Stimulated activated CD8-positive, alpha-beta memory T cell treated with anti-CD3 and anti-CD28 coated beads, Interleukin-4, amount 100 ng/mL, for 48 hours (primary cell): Measurements from ENCODE around the gene TPST2.

Source experiments
- DNase-seq: peaks from one replicate; pipeline ENCODE4 v3.0.0-alpha.2; 2020

Gene TPST2

DNA sequence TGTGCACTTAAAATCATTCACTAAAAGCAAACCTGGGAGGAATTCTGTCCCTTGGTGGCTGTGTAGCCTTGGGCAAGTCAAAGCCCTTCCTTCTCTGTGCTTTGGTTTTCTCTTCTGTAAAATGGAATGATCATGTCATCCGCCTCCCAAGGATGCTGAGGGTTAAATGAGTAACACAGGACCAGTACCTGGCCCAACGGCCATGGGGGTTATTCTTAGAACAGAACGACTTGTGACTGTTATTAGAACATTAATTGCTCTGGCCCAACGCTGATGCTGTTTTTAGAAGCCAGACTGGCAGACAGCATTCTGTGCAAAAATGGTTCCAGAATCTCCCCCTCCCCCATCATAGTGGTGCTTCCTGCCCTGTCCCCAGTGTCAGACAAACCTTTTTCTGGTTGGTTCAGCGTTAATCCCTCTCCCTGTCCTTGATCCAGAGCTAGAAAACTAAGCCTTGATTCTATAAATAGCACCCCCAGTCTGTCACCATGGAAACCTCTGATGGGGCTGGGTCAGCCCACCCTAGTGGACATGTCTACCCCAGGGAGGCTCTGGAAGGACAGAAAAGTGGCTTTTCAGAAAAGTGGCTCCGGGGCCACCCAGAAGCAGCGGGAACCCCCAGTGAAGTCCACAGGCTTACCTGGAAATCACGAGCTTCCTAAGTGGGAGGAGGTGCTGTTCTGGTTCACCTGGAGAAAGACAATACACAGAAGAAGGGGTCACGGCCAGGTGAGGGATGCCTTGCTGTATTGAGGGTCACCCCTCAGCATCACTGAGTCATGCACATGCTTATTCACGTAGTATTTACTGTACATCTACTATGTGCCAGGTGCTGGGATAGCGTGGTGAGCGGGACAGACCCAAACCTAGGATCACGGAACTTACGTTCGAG lies 62.1 kb downstream of the TPST2 start:
- DNase-seq, result no peak

DNA sequence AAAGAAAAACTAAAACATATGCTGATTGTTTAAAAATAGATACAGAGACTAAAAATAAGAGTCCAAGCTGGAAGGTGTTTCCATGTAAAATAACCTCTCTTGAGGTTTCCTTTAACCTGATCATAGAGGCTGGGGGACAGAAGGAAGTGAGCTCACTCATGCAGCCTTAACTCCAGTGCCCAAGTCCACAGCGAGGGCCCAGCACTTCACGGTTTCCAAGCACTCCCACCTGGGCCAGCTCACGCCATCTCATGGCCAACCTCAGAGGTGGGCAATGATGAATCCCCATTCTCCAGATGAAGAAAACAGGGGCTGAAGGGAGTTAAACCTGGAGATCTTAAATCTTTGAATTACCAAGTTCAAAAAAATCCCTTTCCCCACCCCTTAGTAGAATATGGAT lies 62.8 kb downstream of the TPST2 start:
- DNase-seq, result no peak

DNA sequence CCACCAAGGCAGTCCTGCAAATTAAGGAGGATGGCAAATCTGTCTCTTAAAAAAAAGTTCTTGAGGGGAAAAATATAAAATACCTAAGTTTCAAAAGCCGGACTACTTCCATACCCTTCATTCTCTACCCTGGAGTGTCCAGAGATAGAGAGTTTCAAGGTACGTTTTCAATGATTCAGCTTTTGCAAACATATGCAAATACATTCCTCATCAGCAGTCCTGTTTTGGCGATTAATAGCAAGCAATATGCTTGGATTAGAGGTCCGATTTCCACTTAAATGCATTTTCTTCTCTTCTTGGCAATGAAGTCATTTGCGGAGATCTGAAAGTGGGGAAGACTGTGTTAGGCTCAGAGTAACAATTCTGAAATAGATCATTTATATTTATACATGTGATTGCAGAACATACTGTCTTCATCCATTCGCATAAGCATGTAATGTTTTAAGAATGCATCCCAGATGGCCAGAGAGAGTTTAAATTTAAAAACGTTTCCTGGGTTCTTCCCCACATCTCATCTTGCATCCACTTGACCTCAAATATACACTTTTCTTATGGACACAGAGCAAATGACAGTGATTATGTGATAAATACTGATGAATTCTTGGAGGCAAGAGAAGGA lies 63.9 kb downstream of the TPST2 start:
- DNase-seq, result no peak

DNA sequence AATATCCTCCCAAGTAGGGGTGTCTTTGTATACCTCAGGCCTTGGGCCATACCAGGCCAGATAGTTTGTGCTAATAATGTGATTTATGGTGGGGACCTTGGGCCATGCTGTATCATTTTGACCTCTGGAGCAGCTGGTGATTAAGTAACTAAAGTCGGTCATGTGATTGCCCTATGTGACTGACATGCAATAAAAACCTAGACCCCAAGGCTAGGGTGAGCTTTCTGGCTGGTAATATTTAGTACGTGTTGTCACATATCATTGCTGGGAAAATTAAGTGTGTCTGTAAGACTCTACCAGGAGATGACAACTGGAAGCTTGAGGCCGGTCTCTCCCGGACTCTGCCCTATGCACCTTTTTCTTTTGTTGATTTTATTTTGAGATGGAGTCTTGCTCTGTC lies 65.1 kb downstream of the TPST2 start:
- DNase-seq, result no peak

DNA sequence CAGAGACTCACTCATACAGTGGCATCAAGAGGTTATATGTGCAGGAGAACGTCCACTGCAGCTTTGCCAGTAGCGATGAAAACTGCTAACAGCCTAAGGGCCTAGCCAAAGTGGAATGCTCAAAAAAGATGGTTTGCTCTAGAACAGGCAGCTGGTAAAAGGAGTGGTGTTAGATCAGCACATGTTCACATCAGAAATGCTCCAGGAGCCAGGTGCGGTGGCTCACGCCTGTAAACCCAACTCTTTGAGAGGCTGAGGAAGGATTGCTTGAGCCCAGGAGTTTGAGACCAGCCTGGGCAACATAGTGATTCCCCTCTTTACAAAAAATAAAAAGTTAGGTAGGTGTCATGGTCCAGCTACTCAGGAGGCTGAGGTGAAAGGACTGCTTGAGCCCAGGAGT lies 67.3 kb downstream of the TPST2 start:
- no peak for DNase-seq

DNA sequence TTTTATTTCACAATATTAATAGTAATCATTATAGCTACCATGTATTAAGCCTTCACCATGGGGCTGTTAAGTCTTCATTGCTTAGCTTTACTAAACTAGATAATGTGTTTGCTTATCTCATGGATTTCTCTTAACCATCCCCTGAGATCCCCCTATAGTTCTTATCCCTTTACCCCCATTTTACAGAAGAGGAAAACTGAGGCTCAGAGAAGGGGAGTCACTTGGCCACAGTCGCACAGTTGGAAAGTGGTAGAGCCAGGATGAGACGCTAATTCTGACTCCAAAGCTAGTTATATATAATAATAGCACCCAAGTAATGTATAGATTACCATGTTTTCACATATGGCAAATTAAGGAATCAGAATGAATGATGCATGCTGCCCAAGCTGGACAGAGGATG lies 67.9 kb downstream of the TPST2 start:
- DNase-seq, result no peak

DNA sequence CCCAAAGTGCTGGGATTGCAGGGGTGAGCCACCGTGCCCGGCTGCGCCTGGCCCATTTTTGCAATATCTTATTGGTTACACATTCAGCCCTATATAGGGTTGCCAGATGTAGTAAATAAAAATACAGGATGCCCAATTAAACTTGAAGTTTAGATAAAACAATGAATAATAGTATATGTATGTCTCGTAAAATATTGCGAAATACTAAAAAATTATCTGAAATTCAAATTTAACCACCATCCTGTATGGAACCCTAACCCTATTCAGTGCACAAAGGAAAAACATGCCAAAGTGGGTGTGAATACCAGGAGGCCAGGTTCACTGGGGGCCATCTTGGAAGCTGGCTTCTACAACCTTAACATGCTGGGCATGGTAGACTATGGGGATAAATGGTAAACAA lies 72.5 kb downstream of the TPST2 start:
- DNase-seq, result no peak

DNA sequence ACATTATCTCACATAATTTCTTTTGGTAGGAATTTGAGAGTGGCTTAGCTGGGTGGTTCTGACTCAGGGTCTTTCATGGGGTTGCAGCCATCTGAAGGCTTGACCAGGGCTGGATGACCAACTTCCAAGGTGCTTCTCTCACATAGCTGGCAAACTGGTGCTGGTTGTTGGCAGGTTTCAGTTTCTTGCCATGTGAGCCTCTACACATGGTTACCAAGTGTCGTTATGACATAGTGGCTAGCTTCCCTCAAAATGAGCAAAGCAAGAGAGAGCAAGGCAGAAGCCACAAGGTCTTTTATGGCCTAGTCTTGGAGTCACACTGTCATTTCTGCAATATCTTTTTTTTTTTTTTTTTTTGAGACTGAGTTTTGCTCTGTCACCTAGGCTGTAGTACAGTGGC lies 73.4 kb downstream of the TPST2 start:
- no peak for DNase-seq

DNA sequence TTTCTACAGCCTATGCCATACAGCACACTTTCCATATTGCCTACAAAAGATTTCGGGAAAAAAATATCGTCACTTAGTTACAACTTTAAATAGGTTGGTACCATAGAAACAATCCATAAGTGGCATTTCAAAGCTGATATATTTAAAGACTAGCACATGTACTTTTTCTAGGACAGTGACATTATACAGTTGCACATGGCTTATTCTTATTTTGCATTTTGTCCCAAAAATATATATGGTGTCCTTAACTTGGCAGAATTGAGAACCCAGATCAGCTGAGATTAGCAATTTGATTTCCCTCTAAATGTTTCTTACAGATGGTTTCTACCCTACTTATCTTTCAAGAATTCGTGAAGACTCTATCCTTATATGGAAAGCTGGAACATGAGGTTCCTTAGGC lies 74.0 kb downstream of the TPST2 start:
- DNase-seq, result no peak

DNA sequence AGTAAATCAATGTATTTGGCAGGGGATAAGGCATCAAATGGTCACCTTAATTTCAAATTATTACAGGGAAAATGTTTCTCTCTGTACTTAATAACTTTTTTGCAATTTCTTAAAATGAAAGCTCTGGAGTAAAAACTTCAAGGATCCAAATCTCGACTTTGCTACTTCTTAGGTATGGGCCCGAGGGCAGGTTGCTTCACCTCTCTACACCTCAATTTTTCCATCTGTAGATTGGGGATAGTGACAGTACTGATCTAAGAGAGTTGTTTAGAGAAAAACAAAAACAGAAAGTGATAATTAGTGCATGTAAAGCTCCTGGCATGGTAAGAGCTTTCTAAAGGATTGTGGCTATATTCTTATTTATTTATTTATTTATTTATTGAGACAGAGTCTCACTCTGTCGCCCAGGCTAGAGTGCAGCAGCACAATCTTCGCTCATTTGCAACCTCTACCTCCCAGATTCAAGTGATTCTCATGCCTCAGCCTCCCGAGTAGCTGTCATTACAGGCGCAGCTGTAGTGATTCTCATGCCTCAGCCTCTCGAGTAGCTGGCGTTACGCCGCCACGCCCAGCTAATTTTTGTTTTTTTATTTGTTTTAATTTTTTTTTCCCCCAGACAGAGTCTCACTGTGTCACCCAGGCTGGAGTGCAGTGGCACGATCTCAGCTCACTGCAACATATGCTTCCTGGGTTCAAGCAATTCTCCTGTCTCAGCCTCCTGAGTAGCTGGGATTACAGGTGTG lies 75.3 kb downstream of the TPST2 start:
- no peak for DNase-seq

DNA sequence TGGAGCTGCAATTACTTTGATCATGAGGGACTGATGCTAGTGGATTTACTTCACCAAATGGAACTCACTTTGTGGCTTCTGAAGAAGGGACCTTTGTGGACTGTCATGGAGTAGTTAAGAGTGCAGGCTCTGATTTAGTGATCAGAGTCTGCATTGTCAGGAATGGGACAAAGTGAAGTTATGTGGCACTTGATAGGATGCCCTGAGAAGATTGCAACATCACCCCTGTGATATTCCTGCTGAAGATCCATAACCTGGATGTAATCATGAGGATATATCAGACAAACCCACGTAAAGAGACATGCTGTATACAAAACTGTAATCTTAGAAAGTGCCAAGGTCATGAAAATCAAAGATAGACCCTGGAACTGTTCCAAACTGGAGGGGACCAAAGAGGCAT lies 76.1 kb downstream of the TPST2 start:
- DNase-seq, result no peak

DNA sequence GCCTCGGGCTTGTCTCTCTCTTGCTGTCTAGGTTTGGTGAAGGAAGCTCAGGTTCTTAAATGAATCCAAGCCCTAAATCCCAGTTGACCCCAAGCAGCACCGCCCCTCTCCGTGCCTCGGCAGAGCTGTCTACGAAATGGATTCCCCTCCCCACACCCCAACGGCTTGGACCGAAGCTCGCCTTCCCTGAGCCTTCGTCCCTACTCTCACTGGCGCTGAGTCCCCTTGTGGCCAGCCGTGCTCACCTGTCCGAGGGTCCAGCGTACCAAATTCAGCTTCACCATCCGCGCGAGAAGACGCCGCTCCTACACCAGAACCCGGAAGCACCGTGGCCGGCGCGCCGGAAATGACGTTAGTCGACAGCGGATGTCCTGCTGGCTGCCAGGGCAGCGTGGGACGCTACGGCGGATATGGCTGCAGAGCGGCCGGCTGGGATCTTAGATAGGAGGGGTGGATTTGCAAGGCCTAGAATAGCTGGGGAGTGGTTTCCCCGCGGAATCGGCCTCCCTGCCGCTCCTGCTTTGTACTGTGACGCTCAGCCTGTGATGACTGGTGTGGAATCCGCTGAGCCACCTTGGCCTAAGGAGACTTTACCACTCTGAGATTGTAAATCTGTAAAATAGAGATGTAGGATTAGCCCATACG lies 77.7 kb downstream of the TPST2 start, which contains the start of gene TFIP11:
TFIP11 (minus strand) TSS at position 325 of the 645 bp plus-strand sequence. CDS start 2,201 bp downstream, outside the sequence.
- DNase-seq, result peak; percentile 98

DNA sequence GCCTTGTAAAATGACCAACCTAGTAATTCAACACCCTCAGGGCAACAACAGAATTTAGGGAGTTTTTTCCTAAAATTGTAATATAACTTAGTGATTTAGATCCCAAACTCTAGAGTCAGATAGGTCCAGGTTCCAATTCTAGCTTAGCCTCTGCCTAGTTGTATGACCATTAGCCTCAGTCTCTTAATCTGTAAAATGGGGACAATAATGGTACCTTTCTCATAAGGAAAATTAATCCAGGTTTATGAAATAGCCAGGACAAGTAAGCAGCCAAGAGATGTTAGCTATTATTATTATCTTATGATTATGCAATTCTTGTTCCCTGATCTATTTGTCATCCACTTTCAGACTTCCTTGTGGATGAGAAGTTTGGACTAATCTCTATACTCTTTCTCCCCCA lies 81.8 kb downstream of the TPST2 start:
- DNase-seq, result no peak

DNA sequence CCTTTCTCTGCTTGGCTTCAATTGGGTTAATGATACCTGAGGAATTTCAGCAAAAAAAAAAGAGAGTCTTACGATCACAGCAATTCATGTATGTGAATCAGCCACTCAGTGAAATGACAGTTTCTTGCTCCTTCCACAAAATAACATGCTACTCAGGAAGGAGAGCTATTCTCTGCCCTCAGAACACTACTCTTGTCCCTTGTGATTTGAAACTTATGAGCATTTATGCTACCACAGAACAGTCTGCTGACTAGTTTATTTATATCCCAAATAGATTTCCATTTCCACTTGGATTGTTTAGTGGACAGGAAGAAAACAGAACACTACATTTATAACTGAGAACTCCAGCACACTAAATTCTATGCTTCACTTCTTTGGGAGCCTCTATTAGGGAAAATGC lies 86.2 kb downstream of the TPST2 start:
- DNase-seq, result no peak

DNA sequence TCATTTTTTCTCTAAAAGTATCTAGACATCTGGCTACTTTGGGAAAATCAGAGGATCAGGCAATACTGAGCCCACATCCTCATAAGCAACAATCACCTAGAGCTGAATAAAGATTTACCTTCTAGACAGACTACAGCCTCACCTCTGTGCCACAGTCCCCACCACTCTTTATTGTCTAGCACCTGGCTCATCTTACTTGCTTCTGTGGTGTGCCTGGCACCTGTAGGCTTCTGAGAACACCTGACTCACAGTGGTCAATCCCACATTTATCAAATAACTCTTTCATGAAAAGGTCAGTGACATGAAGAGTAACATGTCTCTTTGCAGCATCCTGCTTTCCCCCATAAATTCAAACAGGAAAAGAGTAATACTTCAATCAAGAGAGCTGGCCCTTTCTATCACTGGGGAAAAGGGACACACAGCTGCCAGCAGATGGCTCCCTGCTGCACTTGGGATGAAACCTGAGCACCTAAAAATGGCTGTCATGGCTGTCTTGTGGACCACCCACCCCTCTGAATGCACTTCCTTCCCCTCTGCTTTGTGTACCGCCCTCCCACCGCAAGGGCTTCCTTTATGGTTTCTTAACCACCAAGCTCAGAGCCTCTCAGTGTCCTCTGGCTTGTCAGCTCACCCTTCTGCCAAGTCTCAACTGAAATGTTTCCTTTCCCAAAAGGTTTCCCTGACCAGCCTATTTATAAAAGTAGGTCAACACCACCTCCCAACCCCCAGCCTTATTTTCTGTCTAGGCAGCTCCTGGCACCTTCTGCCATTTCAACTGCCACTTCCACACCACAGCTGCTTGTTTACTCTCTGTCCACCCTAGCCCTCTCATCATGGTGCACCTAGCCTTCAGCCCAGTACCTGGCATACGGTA lies 87.0 kb downstream of the TPST2 start:
- DNase-seq, result peak; percentile 66

DNA sequence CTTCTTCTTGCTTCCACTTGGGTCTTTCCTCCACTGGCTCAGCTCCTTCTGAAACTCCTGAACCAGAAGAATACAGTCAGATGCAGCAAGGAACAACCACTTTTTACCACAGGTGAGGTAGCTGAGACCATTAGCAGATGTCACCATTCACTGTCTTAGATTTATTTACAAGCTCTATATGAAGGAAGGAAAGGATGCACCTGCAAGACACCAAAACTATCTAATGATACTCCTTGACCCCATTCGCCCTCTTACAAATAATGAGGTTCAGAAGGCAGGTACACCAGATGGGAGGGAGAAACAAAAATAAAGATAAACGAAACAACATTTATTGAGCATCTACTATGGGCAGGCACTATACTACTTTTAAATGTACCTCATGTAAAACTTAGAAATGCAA lies 87.9 kb downstream of the TPST2 start:
- DNase-seq, result no peak

DNA sequence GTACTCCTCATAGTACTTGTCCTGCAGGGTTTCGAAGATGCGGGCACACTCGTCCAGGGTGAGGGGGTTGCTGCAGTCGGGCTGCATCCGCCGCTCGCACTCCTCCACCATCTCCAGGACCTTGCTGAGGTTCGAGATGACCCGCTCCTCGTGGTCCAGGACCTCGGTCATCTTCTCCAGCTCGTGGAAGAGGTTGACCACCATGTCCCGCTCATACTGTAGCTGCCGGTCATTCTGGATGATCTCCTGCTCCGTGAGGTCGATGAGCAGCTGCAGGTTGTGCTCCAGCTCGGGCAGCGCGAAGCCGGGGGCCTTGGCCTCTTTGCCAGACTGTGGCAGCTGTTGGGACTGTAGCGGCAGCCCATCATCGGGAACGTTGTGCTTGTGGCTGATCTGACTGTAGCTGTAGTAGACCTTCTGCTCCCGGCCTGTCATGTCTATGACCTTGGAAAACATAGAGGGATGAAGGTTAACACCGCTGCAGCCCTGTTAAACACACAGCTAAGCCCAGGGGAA lies 90.7 kb downstream of the TPST2 start:
- DNase-seq, result no peak

DNA sequence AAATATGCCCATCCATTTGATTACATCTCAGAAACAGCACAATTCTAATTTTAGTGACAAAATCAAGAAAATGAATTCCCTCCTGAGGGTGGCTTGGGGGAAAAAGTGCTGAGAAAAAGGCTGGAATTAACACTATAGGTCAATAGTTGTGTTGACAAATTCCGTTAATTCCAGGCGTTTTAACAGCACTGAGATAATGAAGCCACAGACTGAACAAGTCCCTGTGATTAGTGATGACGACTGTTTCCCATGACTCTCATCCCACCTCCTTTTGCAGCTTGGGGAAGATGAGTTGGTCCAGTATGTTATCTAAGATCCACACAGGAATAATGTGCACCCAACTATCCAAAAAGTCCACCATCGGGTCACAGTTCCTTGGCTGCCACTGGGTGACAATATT lies 93.5 kb downstream of the TPST2 start:
- DNase-seq, result no peak

DNA sequence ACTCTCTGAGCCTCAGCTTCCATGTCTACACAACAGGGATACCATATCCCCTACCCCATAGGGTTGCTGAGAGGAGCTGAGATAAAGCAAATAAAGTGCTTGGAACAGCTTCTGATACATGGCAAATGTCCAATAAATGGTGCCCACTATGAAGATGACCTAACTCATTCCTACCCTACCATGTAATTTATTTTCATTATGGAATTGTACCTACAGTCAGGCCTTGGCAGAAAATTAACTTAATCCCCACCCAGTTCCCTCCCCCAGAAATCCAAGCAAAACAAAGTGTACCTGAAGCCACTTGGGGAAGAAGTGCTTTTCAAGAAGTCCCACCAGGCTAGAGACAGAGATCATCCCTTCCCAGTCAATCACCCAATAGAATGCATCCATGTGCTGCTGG lies 95.4 kb downstream of the TPST2 start:
- no peak for DNase-seq

DNA sequence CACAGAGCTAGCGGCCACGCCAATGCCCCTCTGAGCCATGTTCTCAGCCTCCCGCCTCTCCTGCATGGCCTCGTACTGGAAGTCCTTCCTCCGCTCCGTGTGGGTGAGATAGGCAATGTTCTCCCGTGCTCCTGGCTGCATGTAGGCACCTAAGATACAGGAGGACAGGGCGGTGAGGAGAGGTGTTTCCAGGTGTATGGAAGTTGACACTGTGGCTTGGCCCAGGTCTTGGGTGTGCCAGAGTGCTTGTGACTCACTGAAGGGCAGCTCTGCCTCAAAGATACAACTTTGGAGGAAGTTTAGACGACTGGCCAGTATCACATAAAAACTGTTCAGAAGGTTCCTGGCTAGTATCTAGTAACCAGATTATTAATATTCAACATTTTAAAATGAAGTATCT lies 97.7 kb downstream of the TPST2 start:
- DNase-seq, result no peak

DNA sequence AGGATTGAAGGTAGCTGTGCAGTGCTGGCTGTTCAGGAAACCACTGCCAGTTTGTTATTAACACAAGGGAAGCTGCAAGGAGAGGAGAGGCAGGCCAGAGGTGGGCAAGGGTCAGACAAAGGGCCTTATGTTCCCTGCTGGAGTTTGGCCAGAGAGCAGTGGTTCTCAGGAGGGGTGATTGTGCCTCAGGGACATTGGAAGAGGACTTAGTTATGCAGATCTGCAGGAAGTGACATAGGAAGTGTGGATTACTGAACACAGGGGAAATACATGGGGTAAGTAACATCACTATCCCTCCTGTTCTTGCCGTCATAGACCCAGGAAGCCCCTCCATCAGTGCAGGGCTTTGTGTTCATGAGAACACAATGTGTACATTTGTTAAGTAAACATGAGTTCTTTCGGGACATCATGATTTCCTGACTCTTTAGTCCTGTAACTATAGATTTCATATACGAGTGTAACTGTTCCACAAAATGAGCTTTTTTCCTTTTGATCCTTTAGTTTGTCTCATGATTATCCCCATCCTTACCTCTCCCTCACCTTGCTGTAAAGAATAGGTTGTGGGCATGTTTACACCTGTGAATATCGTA lies 100.4 kb downstream of the TPST2 start:
- no peak for DNase-seq

DNA sequence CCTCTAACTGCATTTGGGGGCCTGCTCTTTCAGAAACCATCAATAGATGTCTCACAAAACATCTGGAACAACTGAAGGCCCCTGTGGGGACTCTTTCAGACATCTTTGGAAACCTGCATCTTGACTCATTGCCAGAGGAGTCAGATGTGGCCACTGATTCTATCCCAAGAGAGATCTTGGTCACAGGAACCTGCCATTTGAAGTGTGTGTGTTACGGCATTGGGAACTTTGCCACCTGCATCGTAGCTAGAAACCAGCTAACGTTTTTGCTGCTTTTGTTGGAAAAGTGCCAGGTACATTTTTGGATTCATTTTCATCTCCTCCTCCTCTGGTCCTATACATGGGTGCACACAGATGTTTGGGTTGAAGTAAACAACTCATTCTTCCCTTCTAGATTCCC lies 101.9 kb downstream of the TPST2 start:
- no peak for DNase-seq
